GM23248 (cell line): ENCODE data around the gene NEDD9.

Experiments
- EZH2 ChIP-seq: fragments of 200-600 bp; sonication (generic); IDR thresholded peaks from 2 replicates; pipeline ENCODE4 v1.6.1; 2018; ENCODE audit warnings: antibody characterized with exemption, mild to moderate bottlenecking; ENCODE audit not compliant: insufficient read depth, poor library complexity, severe bottlenecking
- EZH2phosphoT487 ChIP-seq: fragments of 200-600 bp; sonication (generic); IDR thresholded peaks from 2 replicates; pipeline ENCODE4 v1.6.1; 2018; ENCODE audit warnings: antibody characterized with exemption, moderate library complexity, mild to moderate bottlenecking, low read depth; ENCODE audit not compliant: insufficient read depth

DNA sequence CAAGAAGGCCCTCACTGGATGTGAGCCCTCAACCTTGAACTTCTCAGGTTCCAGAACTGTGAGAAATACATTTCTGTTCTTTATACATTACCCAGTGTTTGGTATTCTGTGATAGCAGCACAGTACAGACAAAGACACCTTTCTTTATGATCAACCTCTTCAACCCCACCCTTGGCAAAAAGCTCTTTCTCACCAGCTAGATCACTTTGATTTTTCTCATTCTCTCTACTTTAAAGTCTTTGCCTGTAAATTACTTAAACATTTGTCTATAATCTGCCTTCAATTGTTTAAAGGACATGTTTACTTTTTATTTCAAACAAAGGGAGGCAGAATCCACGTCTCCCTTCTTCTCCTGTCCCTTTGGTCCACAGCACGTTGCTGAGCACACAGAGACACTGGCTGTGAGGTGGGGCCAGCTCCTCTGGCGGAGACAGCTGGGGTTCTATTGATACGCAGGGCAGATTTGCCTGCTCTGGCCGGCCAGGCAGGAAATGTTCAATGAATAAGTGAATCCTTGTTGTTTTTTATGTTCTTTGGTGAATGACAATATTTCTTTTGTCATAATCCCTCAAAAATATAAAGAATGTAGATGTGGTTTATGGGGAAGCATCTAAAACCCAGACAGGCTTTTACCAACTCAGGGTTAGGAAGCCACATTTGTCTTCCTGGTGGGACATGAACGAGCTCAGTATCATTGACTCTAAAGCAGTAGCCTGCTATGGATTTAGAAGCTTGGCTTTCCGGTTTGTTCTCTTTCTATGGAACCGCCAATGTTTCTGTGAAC lies 52.9 kb downstream of the NEDD9 start:
- TF ChIP-seq EZH2phosphoT487 (no peak), EZH2 (no peak)
